Activated T-cell treated with anti-CD3 and anti-CD28 coated beads, Interleukin-2, amount 50 U/mL, for 4 hours (primary cell): ENCODE measurements around the gene PCDH7. TPM values are rescaled to one million over a fixed set of nuclear protein-coding genes. Genes with fewer than 3 reads are reported as not detected.

Experiments
- ATAC-seq, 2 donors: fragments of 200-7000 bp; cut with Tn5 transposase; one replicate each; pipeline ENCODE4 v1.10.0; 2021
- DNase-seq: peaks from one replicate; pipeline ENCODE4 v3.0.0-alpha.2; 2020
- H3K27me3 Mint-ChIP-seq: one replicate; pipeline ENCODE4 v1.8.0; 2021; ENCODE audit warnings: low read depth, mixed read lengths
- H3K36me3 Mint-ChIP-seq: one replicate; pipeline ENCODE4 v1.8.0; 2022; ENCODE audit warnings: mixed read lengths; ENCODE audit not compliant: insufficient read depth
- H3K4me1 Mint-ChIP-seq: one replicate; pipeline ENCODE4 v1.8.0; 2021; ENCODE audit warnings: low read depth, mixed read lengths
- H3K4me3 Mint-ChIP-seq: one replicate; pipeline ENCODE4 v1.8.0; 2021; ENCODE audit warnings: mild to moderate bottlenecking, moderate library complexity, mixed read lengths
- H3K9me3 Mint-ChIP-seq: one replicate; pipeline ENCODE4 v1.8.0; 2021; ENCODE audit warnings: mixed read lengths
- total RNA-seq, 3 donors: library from RNA; stranded (reverse); gene quantifications; one replicate each; pipeline ENCODE4 v1.2.1, GENCODE V29; 2021

The PCDH7 gene
- total RNA-seq = under 1 TPM in 1 of 3 donors, not detected in 2; 0.08 TPM

GRCh38 chr4:30720021-30720660, at the start of gene PCDH7:
TSS of gene PCDH7 (plus strand) at chr4:30720369. CDS start at chr4:30721423, 1,054 bp downstream.
- ATAC-seq = peak; percentile 57 to 66
- H3K4me1 Mint-ChIP-seq = peaks cover 34% of the 10 kb centered on the region

GRCh38 chr4:30671926-30672448, 48.2 kb upstream of the PCDH7 start:
- ATAC-seq (no peak), DNase-seq (no peak)
- Mint-ChIP-seq H3K9me3 (peaks cover 12% of the 10 kb centered on the region), H3K27me3 (no peaks in the 10 kb centered on the region), H3K4me1 (no peaks in the 10 kb centered on the region), H3K4me3 (no peak overlapping the region), H3K36me3 (no peaks in the 10 kb centered on the region)

More at GRCh38 chr4:30720021-30720660, at the start of gene PCDH7:
- no peaks in the 10 kb centered on the region for H3K36me3 Mint-ChIP-seq
- H3K4me3 Mint-ChIP-seq = peak within 1 kb of the TSS; percentile 59
- H3K27me3 Mint-ChIP-seq = peaks cover 66% of the 10 kb centered on the region
- DNase-seq = no peak
- H3K9me3 Mint-ChIP-seq = no peaks in the 10 kb centered on the region

GRCh38 chr4:30696191-30696590, 24.0 kb upstream of the PCDH7 start:
- Mint-ChIP-seq H3K4me3 (no peak overlapping the region), H3K9me3 (peaks cover 3% of the 10 kb centered on the region), H3K36me3 (no peaks in the 10 kb centered on the region), H3K27me3 (no peaks in the 10 kb centered on the region), H3K4me1 (no peaks in the 10 kb centered on the region)
- DNase-seq (no peak), ATAC-seq (no peak)

- Mint-ChIP-seq H3K9me3 (peaks cover 21% of the 10 kb centered on the region), H3K4me1 (peaks cover 23% of the 10 kb centered on the region), H3K27me3 (peaks cover 37% of the 10 kb centered on the region), H3K36me3 (peaks cover 2% of the 10 kb centered on the region), H3K4me3 (no peak overlapping the region)
- no peak for ATAC-seq
- DNase-seq = no peak
Observed at GRCh38 chr4:30714408-30715031, 5.6 kb upstream of the PCDH7 start.

- H3K4me3 Mint-ChIP-seq = peak overlapping the region; percentile 15
- H3K36me3 Mint-ChIP-seq = peaks cover 2% of the 10 kb centered on the region
- peaks cover 8% of the 10 kb centered on the region for H3K9me3 Mint-ChIP-seq
- ATAC-seq (no peak), DNase-seq (no peak)
- peaks cover 34% of the 10 kb centered on the region for H3K4me1 Mint-ChIP-seq
- peaks cover 50% of the 10 kb centered on the region for H3K27me3 Mint-ChIP-seq
Observed at GRCh38 chr4:30716158-30716557, 4.0 kb upstream of the PCDH7 start.

GRCh38 chr4:30716681-30717207, 3.4 kb upstream of the PCDH7 start:
- Mint-ChIP-seq H3K36me3 (peaks cover under 1% of the 10 kb centered on the region), H3K4me1 (peaks cover 34% of the 10 kb centered on the region), H3K9me3 (peaks cover 5% of the 10 kb centered on the region), H3K27me3 (peaks cover 50% of the 10 kb centered on the region), H3K4me3 (peak overlapping the region; percentile 70)
- DNase-seq (no peak), ATAC-seq (no peak)

- no peaks in the 10 kb centered on the region for H3K9me3 Mint-ChIP-seq
- peak overlapping the region; percentile 70 for H3K4me3 Mint-ChIP-seq
- ATAC-seq = peak; percentile 16 to 23
- H3K36me3 Mint-ChIP-seq = no peaks in the 10 kb centered on the region
- H3K4me1 Mint-ChIP-seq = peaks cover 34% of the 10 kb centered on the region
- DNase-seq = no peak
- peaks cover 51% of the 10 kb centered on the region for H3K27me3 Mint-ChIP-seq
Observed at GRCh38 chr4:30717208-30718020, 2.8 kb upstream of the PCDH7 start.

- Mint-ChIP-seq H3K4me1 (peaks cover 34% of the 10 kb centered on the region), H3K4me3 (peak overlapping the region; percentile 37), H3K27me3 (peaks cover 58% of the 10 kb centered on the region), H3K9me3 (no peaks in the 10 kb centered on the region), H3K36me3 (no peaks in the 10 kb centered on the region)
- DNase-seq = no peak
- no peak for ATAC-seq
Observed at GRCh38 chr4:30718021-30718542, 2.1 kb upstream of the PCDH7 start.

GRCh38 chr4:30718641-30719453, 1.3 kb upstream of the PCDH7 start:
- ATAC-seq (no peak), DNase-seq (no peak)
- H3K36me3 Mint-ChIP-seq = no peaks in the 10 kb centered on the region
- H3K9me3 Mint-ChIP-seq = no peaks in the 10 kb centered on the region
- H3K27me3 Mint-ChIP-seq = peaks cover 62% of the 10 kb centered on the region
- peak overlapping the region; percentile 38 for H3K4me3 Mint-ChIP-seq
- peaks cover 34% of the 10 kb centered on the region for H3K4me1 Mint-ChIP-seq

- Mint-ChIP-seq H3K4me1 (peaks cover 34% of the 10 kb centered on the region), H3K27me3 (peaks cover 66% of the 10 kb centered on the region), H3K9me3 (no peaks in the 10 kb centered on the region), H3K36me3 (no peaks in the 10 kb centered on the region), H3K4me3 (no peak overlapping the region)
- no peak for ATAC-seq
- DNase-seq = no peak
Observed at GRCh38 chr4:30719454-30720020, 632 bp upstream of the PCDH7 start.

GRCh38 chr4:30720661-30721184, 554 bp downstream of the PCDH7 start:
- peaks cover 34% of the 10 kb centered on the region for H3K4me1 Mint-ChIP-seq
- peaks cover 66% of the 10 kb centered on the region for H3K27me3 Mint-ChIP-seq
- DNase-seq = no peak
- no peaks in the 10 kb centered on the region for H3K36me3 Mint-ChIP-seq
- ATAC-seq = peak; percentile 3 to 13
- H3K4me3 Mint-ChIP-seq = peak overlapping the region; percentile 59
- H3K9me3 Mint-ChIP-seq = no peaks in the 10 kb centered on the region

- peaks cover 62% of the 10 kb centered on the region for H3K27me3 Mint-ChIP-seq
- ATAC-seq (no peak), DNase-seq (no peak)
- peaks cover 30% of the 10 kb centered on the region for H3K4me1 Mint-ChIP-seq
- no peaks in the 10 kb centered on the region for H3K36me3 Mint-ChIP-seq
- H3K9me3 Mint-ChIP-seq = no peaks in the 10 kb centered on the region
- H3K4me3 Mint-ChIP-seq = peak overlapping the region; percentile 59
Observed at GRCh38 chr4:30721185-30722091, 1.3 kb downstream of the PCDH7 start.
